SJCRH30 (cell line): Measurements from ENCODE around the gene NUBP2. TPM values are rescaled to one million over a fixed set of nuclear protein-coding genes. Genes with fewer than 3 reads are reported as not detected.

Experiments used
- DNase-seq, 2 experiments: peaks; one replicate each; pipeline ENCODE4 v3.0.0-alpha.2; 2015 to 2020
- H3K27ac ChIP-seq: fragments of 250-450 bp; sonication (Bioruptor Pico); 2 replicates; pipeline ENCODE4 v1.5.1; 2020; ENCODE audit warnings: mild to moderate bottlenecking, moderate library complexity
- H3K27me3 ChIP-seq: fragments of 250-450 bp; sonication (Bioruptor Pico); 2 replicates; pipeline ENCODE4 v1.5.1; 2020; ENCODE audit warnings: mild to moderate bottlenecking, moderate library complexity
- H3K36me3 ChIP-seq: fragments of 250-450 bp; sonication (Bioruptor Pico); 2 replicates; pipeline ENCODE4 v1.5.1; 2020; ENCODE audit warnings: mild to moderate bottlenecking, moderate library complexity
- H3K4me1 ChIP-seq: fragments of 250-450 bp; sonication (Bioruptor Pico); 2 replicates; pipeline ENCODE4 v1.5.1; 2020; ENCODE audit warnings: mild to moderate bottlenecking, moderate library complexity
- H3K4me3 ChIP-seq: fragments of 250-450 bp; sonication (Bioruptor Pico); 2 replicates; pipeline ENCODE4 v1.5.1; 2020; ENCODE audit warnings: mild to moderate bottlenecking, moderate library complexity
- H3K9me3 ChIP-seq: fragments of 250-450 bp; sonication (Bioruptor Pico); replicated peaks from 2 replicates; pipeline ENCODE4 v1.5.1; 2020; ENCODE audit warnings: mild to moderate bottlenecking, moderate library complexity
- total RNA-seq: library from RNA; depleted of rRNA; stranded (reverse); fragments of >200 nt; shearing (Covaris generic); gene quantifications from 2 replicates; pipeline ENCODE4 v1.2.3, GENCODE V29; 2014

Gene NUBP2
- total RNA-seq, 1 experiment from 2014 or later, result 45.0 TPM

- Histone ChIP-seq H3K9me3 (no peaks in the 10 kb centered on the region), H3K36me3 (peaks cover 28% of the 10 kb centered on the region), H3K27me3 (no peaks in the 10 kb centered on the region), H3K4me3 (no peak overlapping the region), H3K4me1 (peaks cover 24% of the 10 kb centered on the region), H3K27ac (no peak overlapping the region)
- DNase-seq, result no peak
These were observed 33.3 kb upstream of the NUBP2 start for GRCh38 chr16:1749152-1750117.

DNA sequence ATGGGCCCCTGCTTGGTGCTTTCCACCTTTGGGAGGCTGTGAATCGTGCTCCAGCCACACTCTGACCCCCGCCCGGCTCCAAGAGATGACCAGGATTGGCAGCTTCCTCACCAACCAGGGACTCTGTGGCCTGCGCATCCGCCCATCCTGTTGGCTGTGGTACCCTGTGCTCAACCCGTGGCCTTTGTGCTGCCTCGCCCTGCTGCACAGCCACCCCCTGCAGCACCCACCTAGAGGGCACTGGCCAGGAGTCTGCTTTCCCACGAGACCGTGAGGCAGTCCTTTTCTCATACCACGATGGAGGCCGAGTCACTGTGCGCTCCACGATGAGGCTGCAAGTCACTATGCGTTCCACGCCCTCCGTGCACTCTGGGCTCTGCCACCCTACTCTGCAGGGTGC lies 30.8 kb upstream of the NUBP2 start:
- Histone ChIP-seq H3K9me3 (no peaks in the 10 kb centered on the region), H3K36me3 (peaks cover 33% of the 10 kb centered on the region), H3K27me3 (no peaks in the 10 kb centered on the region), H3K4me1 (peaks cover 3% of the 10 kb centered on the region), H3K4me3 (no peak overlapping the region), H3K27ac (no peak overlapping the region)
- no peak for DNase-seq

GRCh38 chr16:1752853-1753252 lies 29.9 kb upstream of the NUBP2 start:
- Histone ChIP-seq H3K27ac (no peak overlapping the region), H3K27me3 (no peaks in the 10 kb centered on the region), H3K4me3 (no peak overlapping the region), H3K36me3 (peaks cover 30% of the 10 kb centered on the region), H3K4me1 (no peaks in the 10 kb centered on the region), H3K9me3 (no peaks in the 10 kb centered on the region)
- DNase-seq, result no peak

DNA sequence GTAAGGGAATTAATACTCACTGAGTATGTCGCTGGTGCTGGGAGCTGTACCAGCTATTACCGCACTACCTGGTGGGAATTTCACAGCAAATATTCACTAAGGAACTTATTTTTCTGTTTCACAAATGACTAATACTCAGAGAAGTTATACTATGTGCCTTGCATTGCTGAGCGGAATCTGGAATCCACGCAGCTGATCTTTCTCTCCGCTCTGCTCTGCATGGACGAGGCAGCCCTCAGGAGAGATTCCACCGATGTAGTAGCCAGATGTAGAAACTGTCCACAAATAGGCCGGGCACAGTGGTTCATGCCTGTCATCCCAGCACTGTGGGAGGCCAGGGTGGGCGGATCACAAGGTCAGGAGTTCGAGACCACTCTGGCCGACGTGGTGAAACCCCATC lies 28.6 kb upstream of the NUBP2 start:
- H3K27ac ChIP-seq, result no peak overlapping the region
- H3K9me3 ChIP-seq, result no peaks in the 10 kb centered on the region
- H3K4me3 ChIP-seq, result no peak overlapping the region
- no peaks in the 10 kb centered on the region for H3K4me1 ChIP-seq
- DNase-seq, result no peak
- H3K27me3 ChIP-seq, result no peaks in the 10 kb centered on the region
- peaks cover 26% of the 10 kb centered on the region for H3K36me3 ChIP-seq

DNA sequence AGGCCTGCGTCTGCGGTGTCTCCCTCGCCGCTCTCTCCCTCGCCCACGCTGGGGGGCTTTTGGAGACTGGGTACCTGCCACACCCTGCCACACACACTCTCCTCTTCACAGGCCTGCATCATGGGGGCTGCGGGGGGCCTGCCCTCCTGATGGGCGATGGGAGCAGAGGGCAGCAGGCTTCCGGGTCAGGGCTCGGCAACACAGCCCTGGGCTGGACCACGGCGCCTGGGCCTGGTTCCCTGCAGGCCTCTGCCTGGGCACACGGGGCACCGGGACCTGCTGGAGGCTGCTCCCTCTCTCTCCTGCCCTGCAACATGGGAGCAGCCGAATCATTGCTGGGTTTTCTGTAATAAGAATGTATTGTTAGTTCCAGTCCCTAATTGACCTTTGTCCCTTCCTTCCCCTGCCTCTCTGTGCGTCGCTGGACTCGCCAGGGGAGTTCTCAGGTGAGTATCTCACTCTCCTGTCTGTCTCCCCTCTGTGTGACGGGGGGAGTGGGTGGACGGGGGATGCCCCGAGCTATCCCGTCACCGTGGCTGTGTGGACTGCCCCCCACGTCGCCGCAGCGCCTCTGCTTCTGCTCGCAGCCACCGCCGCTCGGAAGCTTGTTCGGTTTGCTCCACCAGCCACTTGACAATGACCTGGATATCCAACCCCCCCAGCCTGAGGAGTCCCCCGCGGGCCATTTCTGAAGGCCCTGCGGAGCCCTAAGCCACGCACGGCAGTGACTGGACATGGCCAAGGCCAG lies 24.9 kb upstream of the NUBP2 start:
- Histone ChIP-seq H3K27me3 (no peaks in the 10 kb centered on the region), H3K36me3 (peaks cover 14% of the 10 kb centered on the region), H3K9me3 (no peaks in the 10 kb centered on the region), H3K27ac (no peak overlapping the region), H3K4me3 (no peak overlapping the region), H3K4me1 (no peaks in the 10 kb centered on the region)
- no peak for DNase-seq

DNA sequence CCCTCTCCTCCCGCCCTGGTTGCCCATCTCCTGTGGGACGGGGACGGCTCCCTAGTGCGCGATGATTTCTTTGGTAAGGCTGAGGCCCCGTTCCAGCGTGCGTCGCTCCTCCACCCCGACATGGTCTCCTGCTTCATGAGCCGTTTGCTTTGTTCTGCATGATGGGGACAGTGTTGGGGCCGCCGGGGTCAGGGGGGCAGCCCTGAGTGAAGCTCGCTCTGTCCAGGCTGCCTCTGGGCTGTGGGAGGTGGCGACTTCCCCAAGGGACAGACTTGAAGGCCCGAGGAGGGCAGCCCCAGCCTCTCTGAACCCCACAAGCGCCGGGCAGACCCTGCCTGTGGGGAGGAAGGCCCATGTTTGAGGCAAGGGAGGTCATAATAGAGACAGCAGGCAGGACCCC lies 23.8 kb upstream of the NUBP2 start:
- Histone ChIP-seq H3K9me3 (no peaks in the 10 kb centered on the region), H3K27ac (no peak overlapping the region), H3K36me3 (peaks cover 11% of the 10 kb centered on the region), H3K27me3 (no peaks in the 10 kb centered on the region), H3K4me3 (no peak overlapping the region), H3K4me1 (no peaks in the 10 kb centered on the region)
- DNase-seq, result no peak

DNA sequence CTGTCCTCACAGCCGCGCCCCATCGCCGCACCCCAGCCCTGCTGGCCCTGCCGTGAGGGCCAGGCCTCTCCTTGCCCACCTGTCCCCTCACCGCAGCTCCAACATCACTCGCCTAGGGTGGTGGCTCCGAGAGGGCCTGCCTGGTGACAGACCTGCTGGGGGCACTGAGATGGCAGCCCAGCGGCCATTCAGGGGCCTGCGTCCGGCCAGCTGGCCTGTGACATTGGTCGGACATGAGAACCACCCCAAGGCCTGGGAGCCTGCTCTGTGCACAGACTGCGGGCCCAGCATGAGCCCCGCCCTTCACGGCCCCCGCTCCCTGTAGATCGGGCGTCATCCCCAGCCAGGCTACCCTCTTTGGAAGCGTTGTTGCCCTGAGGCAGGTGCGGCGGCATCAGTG lies 23.2 kb upstream of the NUBP2 start:
- no peak overlapping the region for H3K4me3 ChIP-seq
- peaks cover 11% of the 10 kb centered on the region for H3K36me3 ChIP-seq
- no peak overlapping the region for H3K27ac ChIP-seq
- H3K4me1 ChIP-seq, result no peaks in the 10 kb centered on the region
- no peak for DNase-seq
- H3K9me3 ChIP-seq, result no peaks in the 10 kb centered on the region
- no peaks in the 10 kb centered on the region for H3K27me3 ChIP-seq

DNA sequence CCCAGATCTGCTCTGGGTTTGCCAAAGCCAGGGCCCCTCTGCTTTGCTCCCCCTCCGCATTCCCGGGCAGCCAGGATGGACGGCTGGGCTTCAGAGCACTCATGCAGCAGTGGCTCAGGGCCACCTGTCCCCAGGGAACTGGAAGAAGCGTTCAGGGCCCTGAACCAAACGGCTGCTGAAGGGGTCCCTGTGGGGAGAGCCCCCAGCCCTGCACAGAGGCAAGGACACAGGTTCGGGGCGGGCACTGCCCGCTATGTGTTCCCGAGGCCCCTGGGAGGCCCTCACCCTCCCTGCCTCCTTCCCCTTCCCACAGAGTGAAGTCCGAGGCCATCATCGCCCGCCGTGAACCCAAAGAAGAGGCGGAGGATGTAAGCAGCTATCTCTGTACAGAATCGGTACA lies 21.8 kb upstream of the NUBP2 start:
- Histone ChIP-seq H3K27me3 (no peaks in the 10 kb centered on the region), H3K36me3 (peaks cover 6% of the 10 kb centered on the region), H3K4me1 (no peaks in the 10 kb centered on the region), H3K27ac (no peak overlapping the region), H3K4me3 (no peak overlapping the region), H3K9me3 (no peaks in the 10 kb centered on the region)
- DNase-seq, result no peak

- DNase-seq, result no peak
- Histone ChIP-seq H3K27me3 (no peaks in the 10 kb centered on the region), H3K4me3 (no peak overlapping the region), H3K9me3 (no peaks in the 10 kb centered on the region), H3K27ac (no peak overlapping the region), H3K4me1 (no peaks in the 10 kb centered on the region), H3K36me3 (peaks cover 6% of the 10 kb centered on the region)
These were observed 21.0 kb upstream of the NUBP2 start for GRCh38 chr16:1761751-1762150.

GRCh38 chr16:1762196-1762878 lies 20.4 kb upstream of the NUBP2 start:
- Histone ChIP-seq H3K36me3 (peaks cover 6% of the 10 kb centered on the region), H3K9me3 (no peaks in the 10 kb centered on the region), H3K4me1 (no peaks in the 10 kb centered on the region), H3K27me3 (no peaks in the 10 kb centered on the region), H3K4me3 (no peak overlapping the region), H3K27ac (no peak overlapping the region)
- no peak for DNase-seq

DNA sequence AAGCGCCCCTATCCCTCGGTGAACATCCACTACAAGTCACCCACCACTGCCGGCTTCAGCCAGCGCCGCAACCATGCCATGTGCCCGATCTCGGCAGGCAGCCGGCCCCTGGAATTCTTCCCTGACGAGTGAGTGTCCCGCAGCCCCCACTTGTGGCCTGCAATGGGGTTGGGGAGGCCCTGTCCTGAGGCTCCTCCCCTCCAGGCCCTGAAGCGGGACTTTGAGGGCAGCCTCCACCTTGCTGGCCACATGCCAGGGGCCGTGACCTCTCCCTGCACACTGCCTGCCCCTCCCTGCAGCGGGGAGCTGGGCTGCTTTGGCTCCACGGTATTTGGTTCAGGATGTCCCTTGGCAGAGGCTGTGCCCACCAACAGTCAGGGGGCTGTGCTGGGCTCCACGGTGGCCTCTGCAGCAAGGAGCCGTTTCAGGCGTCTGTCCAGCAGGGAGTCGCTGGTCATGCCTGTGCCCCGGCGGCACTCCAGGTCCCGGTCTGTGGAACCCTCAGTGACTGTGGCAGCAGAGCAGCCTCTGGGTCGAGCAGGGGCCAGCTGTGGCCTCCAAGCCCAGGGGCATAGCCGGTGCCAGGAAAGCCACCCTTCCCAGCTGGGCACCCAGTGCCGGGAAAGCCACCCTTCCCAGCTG lies 19.8 kb upstream of the NUBP2 start:
- peaks cover 6% of the 10 kb centered on the region for H3K36me3 ChIP-seq
- no peak overlapping the region for H3K27ac ChIP-seq
- no peaks in the 10 kb centered on the region for H3K9me3 ChIP-seq
- no peak for DNase-seq
- H3K27me3 ChIP-seq, result no peaks in the 10 kb centered on the region
- H3K4me1 ChIP-seq, result no peaks in the 10 kb centered on the region
- H3K4me3 ChIP-seq, result no peak overlapping the region

- Histone ChIP-seq H3K4me3 (no peak overlapping the region), H3K4me1 (no peaks in the 10 kb centered on the region), H3K27ac (no peak overlapping the region), H3K9me3 (no peaks in the 10 kb centered on the region), H3K27me3 (no peaks in the 10 kb centered on the region), H3K36me3 (peaks cover 6% of the 10 kb centered on the region)
- DNase-seq, result no peak
These were observed 18.9 kb upstream of the NUBP2 start for GRCh38 chr16:1763521-1764511.

GRCh38 chr16:1764971-1765370 lies 17.8 kb upstream of the NUBP2 start:
- no peak overlapping the region for H3K27ac ChIP-seq
- no peaks in the 10 kb centered on the region for H3K9me3 ChIP-seq
- H3K27me3 ChIP-seq, result no peaks in the 10 kb centered on the region
- H3K4me1 ChIP-seq, result no peaks in the 10 kb centered on the region
- no peak overlapping the region for H3K4me3 ChIP-seq
- H3K36me3 ChIP-seq, result peaks cover 6% of the 10 kb centered on the region
- DNase-seq, result no peak

- no peaks in the 10 kb centered on the region for H3K9me3 ChIP-seq
- no peak overlapping the region for H3K27ac ChIP-seq
- DNase-seq, result no peak
- no peaks in the 10 kb centered on the region for H3K27me3 ChIP-seq
- H3K4me1 ChIP-seq, result no peaks in the 10 kb centered on the region
- no peak overlapping the region for H3K4me3 ChIP-seq
- peaks cover 11% of the 10 kb centered on the region for H3K36me3 ChIP-seq
These were observed 16.9 kb upstream of the NUBP2 start for GRCh38 chr16:1765826-1766225.
